Measurements from ENCODE around the gene THSD7B.

DNA sequence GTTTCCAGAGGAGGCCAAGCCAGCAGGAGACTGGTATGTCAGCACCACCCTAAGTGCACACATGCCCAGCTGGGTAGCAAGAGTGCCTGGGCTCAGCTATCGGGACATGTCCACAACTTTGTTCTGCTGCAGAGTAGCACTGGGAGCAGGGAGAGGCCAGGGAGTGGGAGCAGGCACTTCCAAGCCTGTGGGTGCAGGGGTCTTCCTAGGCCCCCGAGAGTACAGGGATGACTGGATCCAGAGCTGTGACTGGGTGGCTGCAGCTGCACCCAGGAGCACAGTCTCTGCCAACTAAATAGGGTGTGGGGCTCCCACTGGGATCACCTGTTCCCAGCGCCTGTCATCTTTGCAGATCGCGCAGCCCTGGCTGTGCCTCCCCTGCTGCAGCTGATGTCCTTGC is 943.0 kb downstream of the THSD7B start:
- TF ChIP-seq, protein P1, sequence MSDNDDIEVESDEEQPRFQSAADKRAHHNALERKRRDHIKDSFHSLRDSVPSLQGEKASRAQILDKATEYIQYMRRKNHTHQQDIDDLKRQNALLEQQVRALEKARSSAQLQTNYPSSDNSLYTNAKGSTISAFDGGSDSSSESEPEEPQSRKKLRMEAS (IDR thresholded peaks at IDR 0.05): no peak
- TF ChIP-seq CEBPB (IDR thresholded peaks at IDR 0.05): no peak
